Measurements from ENCODE around the gene ELL3. TPM values are rescaled to one million over a fixed set of nuclear protein-coding genes. Genes with fewer than 3 reads are reported as not detected.
"Not testable (repeated sequence)": the region's sequence is repeated elsewhere in the genome, so short reads cannot be mapped to it uniquely, and the experiment has no call there.

The ELL3 gene, protein sequence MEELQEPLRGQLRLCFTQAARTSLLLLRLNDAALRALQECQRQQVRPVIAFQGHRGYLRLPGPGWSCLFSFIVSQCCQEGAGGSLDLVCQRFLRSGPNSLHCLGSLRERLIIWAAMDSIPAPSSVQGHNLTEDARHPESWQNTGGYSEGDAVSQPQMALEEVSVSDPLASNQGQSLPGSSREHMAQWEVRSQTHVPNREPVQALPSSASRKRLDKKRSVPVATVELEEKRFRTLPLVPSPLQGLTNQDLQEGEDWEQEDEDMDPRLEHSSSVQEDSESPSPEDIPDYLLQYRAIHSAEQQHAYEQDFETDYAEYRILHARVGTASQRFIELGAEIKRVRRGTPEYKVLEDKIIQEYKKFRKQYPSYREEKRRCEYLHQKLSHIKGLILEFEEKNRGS
- 1 to 10 TPM; 1.3 to 1.8 TPM for total RNA-seq
- 1 to 10 TPM; 1.1 to 2.6 TPM for polyA plus RNA-seq

DNA sequence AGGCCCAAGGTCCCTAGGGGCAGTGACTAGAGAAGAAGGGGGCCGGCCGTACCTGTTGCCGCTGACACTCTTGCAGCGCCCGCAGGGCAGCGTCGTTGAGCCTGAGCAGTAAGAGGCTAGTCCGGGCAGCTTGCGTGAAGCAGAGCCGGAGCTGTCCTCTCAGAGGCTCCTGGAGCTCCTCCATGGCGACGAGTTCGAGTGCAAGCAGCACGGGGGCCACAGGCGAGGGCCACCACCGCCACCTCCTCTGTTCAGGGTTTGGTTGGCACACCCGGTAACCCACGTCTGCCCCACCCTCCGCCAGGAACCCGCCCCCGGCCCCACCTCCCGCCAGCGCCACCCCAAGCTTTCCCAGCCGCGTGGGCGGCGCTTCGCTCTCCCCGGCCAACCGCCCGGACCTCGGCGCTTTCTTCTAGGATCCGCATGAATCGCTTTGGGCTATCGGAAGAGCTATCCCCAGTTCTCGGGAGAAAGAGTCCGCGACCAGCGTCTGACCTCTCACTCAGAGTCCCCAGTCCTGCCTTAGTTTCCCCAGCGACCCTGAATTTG lies at the start of gene ELL3:
Gene ELL3, minus strand, starts transcription at position 249 of the 549 bp plus-strand sequence. Its CDS starts 65 bp downstream, at position 184.
- peaks cover 15% of the 10 kb centered on the region for H3K36me3 ChIP-seq (ENCODE audit: insufficient read depth, low read length)
- ChIA-PET POLR2A (ENCODE audit: partially characterized antibody) (interaction anchor here (0.8 to 4.4 kb wide), 13 partner anchors 10 to 266 kb away, joined by 3 to 54 read pairs (median 5); partner anchors contain the start of genes HYPK, MFAP1, PDIA3 and SERF2), CTCF (ENCODE audit: partially characterized antibody) (interaction anchor here (0.6 to 4.1 kb wide), 22 partner anchors 8 to 668 kb away, joined by 3 to 54 read pairs (median 4); partner anchors contain the start of genes HYPK, MFAP1, PDIA3 and SERF2)
- Mint-ChIP-seq H3K27me3 (no peaks in the 10 kb centered on the region), H3K27ac (peak within 1 kb of the TSS; percentile 94 to 97 (median 95)), H3K9me3 (peaks cover 0 to 4% (median 0%) of the 10 kb centered on the region in 8 donors), H3K4me3 (peak within 1 kb of the TSS; percentile 93 to 96 (median 94)), H3K36me3 (peaks cover 5 to 27% of the 10 kb centered on the region in 2 donors), H3K4me1 (peaks cover 8 to 18% (median 11%) of the 10 kb centered on the region in 4 donors)
- peak within 1 kb of the TSS; percentile 82 to 95 for H3K4me3 ChIP-seq (ENCODE audit: low read length in 2 of 2)
- peak within 1 kb of the TSS; percentile 66 for H3K27ac ChIP-seq (ENCODE audit: low read depth, low read length)
- no peaks in the 10 kb centered on the region for H3K27me3 ChIP-seq (ENCODE audit: insufficient read depth, low read length)
- peaks cover 16% of the 10 kb centered on the region for H3K4me1 ChIP-seq (ENCODE audit: insufficient read depth, low read length)
- H3K9me3 ChIP-seq (ENCODE audit: control insufficient read depth in 1 of 2, low read length in 2 of 2): no peaks in the 10 kb centered on the region
- intact Hi-C loops (cut with micrococcal nuclease): loop anchor here (1.0 to 2.0 kb wide), 5 partner anchors 7 to 48 kb away; partner anchors contain the start of genes HYPK, MFAP1, SERF2 and SERINC4
- DNase-seq: peak in 4 of 5 donors; percentile 74 to 84 (median 76)

DNA sequence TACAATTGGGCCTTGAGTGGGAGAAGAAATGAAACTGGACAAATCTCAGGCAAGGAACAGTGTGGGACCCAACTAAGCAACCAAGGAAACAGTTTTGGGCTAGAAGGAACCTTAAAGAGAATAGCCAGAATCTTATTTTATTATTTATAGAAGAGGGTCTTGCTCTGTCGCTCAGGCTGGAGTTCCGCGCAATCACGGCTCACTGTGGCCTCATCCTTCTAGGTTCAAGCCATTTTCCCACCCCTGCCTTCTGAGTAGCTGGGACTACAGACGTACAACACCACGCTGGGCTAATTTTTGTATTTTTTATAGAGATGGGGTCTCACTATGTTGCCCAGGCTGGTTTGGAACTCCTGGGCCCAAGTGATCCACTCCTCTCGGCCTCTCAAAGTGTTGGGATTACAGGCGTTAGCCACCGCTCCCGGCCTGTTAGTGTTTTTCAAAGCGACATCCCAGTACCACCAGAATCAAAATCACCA lies 49.3 kb upstream of the ELL3 start:
- CTCF ChIA-PET (ENCODE audit: partially characterized antibody): no interaction called here
- H3K4me1 Mint-ChIP-seq: peaks cover 32 to 79% (median 54%) of the 10 kb centered on the region in 4 donors
- H3K9me3 ChIP-seq (ENCODE audit: control insufficient read depth in 1 of 2, low read length in 2 of 2): no peaks in the 10 kb centered on the region
- H3K27ac ChIP-seq (ENCODE audit: low read depth, low read length): peak overlapping the region; percentile 81
- H3K4me3 ChIP-seq (ENCODE audit: low read length in 2 of 2): peak overlapping the region in 1 of 2 donors; percentile 47
- H3K9me3 Mint-ChIP-seq: no peaks in the 10 kb centered on the region
- no peak for DNase-seq
- H3K36me3 ChIP-seq (ENCODE audit: insufficient read depth, low read length): no peaks in the 10 kb centered on the region
- no peaks in the 10 kb centered on the region for H3K27me3 ChIP-seq (ENCODE audit: insufficient read depth, low read length)
- H3K27ac Mint-ChIP-seq: peak overlapping the region; percentile 88 to 98 (median 92)
- peak overlapping the region; percentile 81 to 94 (median 91) for H3K4me3 Mint-ChIP-seq
- intact Hi-C loops (cut with micrococcal nuclease): loop anchor here (5.0 to 10.0 kb wide), 2 partner anchors 311 to 601 kb away; partner anchors contain the start of genes CTDSPL2 and MAP1A
- H3K36me3 Mint-ChIP-seq: peaks cover 4 to 14% of the 10 kb centered on the region in 2 donors
- no peaks in the 10 kb centered on the region for H3K27me3 Mint-ChIP-seq
- peaks cover 67% of the 10 kb centered on the region for H3K4me1 ChIP-seq (ENCODE audit: insufficient read depth, low read length)
- POLR2A ChIA-PET (ENCODE audit: partially characterized antibody): interaction anchor here (2.4 to 8.9 kb wide), 2 partner anchors 25 to 49 kb away, joined by 7 to 92 read pairs; partner anchors contain the start of genes ELL3, HYPK and SERINC4

DNA sequence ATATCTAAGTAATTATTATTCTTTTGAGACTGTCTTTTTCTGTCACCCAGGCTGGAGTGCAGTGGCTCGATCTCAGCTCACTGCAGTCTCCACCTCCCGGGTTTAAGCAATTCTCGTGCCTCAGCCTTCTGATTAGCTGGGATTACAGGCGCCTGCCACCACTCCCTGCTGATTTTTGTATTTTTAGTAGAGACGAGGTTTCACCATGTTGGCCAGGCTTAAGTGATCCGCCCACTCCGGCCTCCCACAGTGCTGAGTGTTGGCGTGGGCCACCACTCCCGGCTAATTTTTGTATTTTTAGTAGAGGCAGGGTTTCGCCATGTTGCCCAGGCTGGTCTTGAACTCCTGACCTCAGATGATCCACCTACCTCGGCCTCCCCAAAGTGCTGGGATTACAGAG lies 48.5 kb upstream of the ELL3 start:
- not testable (repeated sequence) for H3K27me3 ChIP-seq (ENCODE audit: insufficient read depth, low read length); H3K9me3 Mint-ChIP-seq; DNase-seq; H3K9me3 ChIP-seq (ENCODE audit: control insufficient read depth in 1 of 2, low read length in 2 of 2); H3K27ac ChIP-seq (ENCODE audit: low read depth, low read length); H3K36me3 ChIP-seq (ENCODE audit: insufficient read depth, low read length); H3K4me3 ChIP-seq (ENCODE audit: low read length in 2 of 2); H3K27me3 Mint-ChIP-seq
- peaks cover 72% of the 10 kb centered on the region for H3K4me1 ChIP-seq (ENCODE audit: insufficient read depth, low read length)
- intact Hi-C loops (cut with micrococcal nuclease): loop anchor here (2.0 to 10.0 kb wide), 4 partner anchors 33 to 602 kb away; partner anchors contain the start of genes CTDSPL2, ELL3, MAP1A and SERF2
- ChIA-PET CTCF (ENCODE audit: partially characterized antibody) (interaction anchor here (0.7 kb wide), 1 partner anchor 28 kb away, joined by 3 read pairs; no protein-coding TSS in a partner anchor), POLR2A (ENCODE audit: partially characterized antibody) (interaction anchor here (0.9 to 8.9 kb wide), 9 partner anchors 8 to 712 kb away, joined by 3 to 92 read pairs (median 5); partner anchors contain the start of genes EIF3J, ELL3, HYPK and SERF2)
- Mint-ChIP-seq H3K27ac (peak overlapping the region in 6 of 7 donors; percentile 18 to 98 (median 90)), H3K36me3 (peaks cover 4 to 14% of the 10 kb centered on the region in 2 donors), H3K4me1 (peaks cover 32 to 76% (median 55%) of the 10 kb centered on the region in 4 donors), H3K4me3 (peak overlapping the region in 3 of 8 donors; percentile 41 to 84 (median 57))

DNA sequence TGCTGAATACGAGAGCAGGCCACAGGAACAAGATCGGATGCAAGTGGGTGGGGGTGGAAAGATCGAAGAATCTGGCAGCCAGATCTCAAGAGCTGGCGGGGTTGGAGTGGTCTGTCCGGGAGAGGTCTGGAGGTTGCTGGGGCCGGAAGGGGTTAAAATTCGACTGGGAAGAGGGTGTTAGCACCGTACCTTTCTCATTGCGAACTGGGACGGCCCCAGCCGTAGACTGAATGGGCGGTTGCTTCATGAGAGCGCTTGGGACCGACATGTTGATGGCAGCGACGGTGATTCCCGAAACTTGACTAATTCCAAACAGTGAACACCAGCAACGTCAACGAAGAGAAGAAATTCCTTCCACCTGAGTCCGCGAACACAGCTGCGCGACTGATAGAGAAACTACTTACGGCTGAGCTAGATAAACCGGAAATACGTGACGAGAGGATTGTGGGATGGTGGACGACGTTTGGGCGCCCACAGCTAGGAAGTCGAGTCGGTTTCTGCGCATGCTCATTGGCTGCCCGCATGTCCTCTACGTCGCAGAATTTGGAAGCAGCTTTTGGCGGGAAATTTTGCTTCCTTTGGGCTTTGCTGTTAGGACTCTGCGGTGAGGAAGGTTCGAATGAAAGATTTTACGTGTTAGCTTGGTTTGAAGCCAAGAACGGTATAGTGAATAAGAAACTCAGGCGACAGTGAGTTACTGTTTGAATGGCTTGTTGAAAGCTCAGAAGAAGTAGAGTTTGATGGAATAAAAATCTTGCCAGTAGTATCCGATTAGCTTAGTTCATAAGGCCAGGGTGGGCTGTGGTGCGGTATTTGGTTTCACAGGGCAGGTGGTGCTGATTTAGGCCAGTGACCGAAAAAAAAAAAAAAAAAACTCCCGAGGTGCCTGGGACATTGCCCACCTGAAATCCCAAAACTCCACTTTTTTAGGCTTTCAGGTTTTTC lies 47.8 kb upstream of the ELL3 start, which contains the start of gene MFAP1:
Gene MFAP1, minus strand, starts transcription at position 389 of the 945 bp plus-strand sequence. Its CDS starts 121 bp downstream, at position 268.
- peak within 1 kb of the TSS; percentile 99 for H3K27ac ChIP-seq (ENCODE audit: low read depth, low read length)
- H3K4me1 Mint-ChIP-seq: peaks cover 29 to 71% (median 52%) of the 10 kb centered on the region in 4 donors
- H3K4me3 Mint-ChIP-seq: peak within 1 kb of the TSS; percentile 96 to 99 (median 98)
- DNase-seq: peak; percentile 88 to 95 (median 93)
- no peaks in the 10 kb centered on the region for H3K27me3 Mint-ChIP-seq
- peak within 1 kb of the TSS; percentile 92 to 100 for H3K4me3 ChIP-seq (ENCODE audit: low read length in 2 of 2)
- ChIA-PET POLR2A (ENCODE audit: partially characterized antibody) (interaction anchor here (0.8 to 8.9 kb wide), 15 partner anchors 9 to 712 kb away, joined by 3 to 92 read pairs (median 4); partner anchors contain the start of genes EIF3J, ELL3, FRMD5 and HYPK), CTCF (ENCODE audit: partially characterized antibody) (interaction anchor here (0.5 to 1.0 kb wide), 5 partner anchors 13 to 48 kb away, joined by 3 to 5 read pairs (median 3); partner anchors contain the start of gene ELL3)
- peak within 1 kb of the TSS; percentile 92 to 99 (median 99) for H3K27ac Mint-ChIP-seq
- H3K36me3 ChIP-seq (ENCODE audit: insufficient read depth, low read length): no peaks in the 10 kb centered on the region
- H3K27me3 ChIP-seq (ENCODE audit: insufficient read depth, low read length): no peaks in the 10 kb centered on the region
- no peaks in the 10 kb centered on the region for H3K9me3 Mint-ChIP-seq
- no peaks in the 10 kb centered on the region for H3K9me3 ChIP-seq (ENCODE audit: control insufficient read depth in 1 of 2, low read length in 2 of 2)
- H3K4me1 ChIP-seq (ENCODE audit: insufficient read depth, low read length): peaks cover 67% of the 10 kb centered on the region
- intact Hi-C loops (cut with micrococcal nuclease): loop anchor here (1.0 to 10.0 kb wide), 6 partner anchors 24 to 603 kb away; partner anchors contain the start of genes CTDSPL2, ELL3, HYPK and MAP1A
- H3K36me3 Mint-ChIP-seq: peaks cover 4 to 15% of the 10 kb centered on the region in 2 donors

DNA sequence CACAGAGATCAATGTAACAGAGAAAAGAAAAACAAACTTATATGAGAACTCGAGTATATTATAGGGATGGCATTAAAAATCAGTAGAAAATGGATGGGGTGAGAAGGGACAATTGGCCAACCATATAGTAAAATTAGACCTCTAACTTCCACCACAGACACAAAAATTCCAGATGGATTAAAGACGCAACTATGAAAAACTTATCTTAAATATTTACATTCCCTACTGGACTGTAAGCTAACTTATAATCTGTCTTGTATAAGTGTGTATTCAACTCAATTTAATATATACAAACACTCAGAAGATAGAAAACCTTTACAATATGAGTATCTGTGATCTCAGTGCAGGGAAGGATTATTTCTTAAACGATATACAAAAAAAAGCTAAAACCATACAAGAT lies 44.7 kb upstream of the ELL3 start:
- H3K27me3 Mint-ChIP-seq: no peaks in the 10 kb centered on the region
- H3K36me3 Mint-ChIP-seq: peaks cover 7 to 24% of the 10 kb centered on the region in 2 donors
- Histone ChIP-seq H3K4me1 (ENCODE audit: insufficient read depth, low read length) (peaks cover 47% of the 10 kb centered on the region), H3K27ac (ENCODE audit: low read depth, low read length) (no peak overlapping the region), H3K36me3 (ENCODE audit: insufficient read depth, low read length) (peaks cover 12% of the 10 kb centered on the region), H3K9me3 (ENCODE audit: control insufficient read depth in 1 of 2, low read length in 2 of 2) (no peaks in the 10 kb centered on the region), H3K27me3 (ENCODE audit: insufficient read depth, low read length) (no peaks in the 10 kb centered on the region), H3K4me3 (ENCODE audit: low read length in 2 of 2) (no peak overlapping the region)
- peak overlapping the region; percentile 11 to 85 (median 73) for H3K27ac Mint-ChIP-seq
- no peaks in the 10 kb centered on the region for H3K9me3 Mint-ChIP-seq
- DNase-seq: no peak
- CTCF ChIA-PET (ENCODE audit: partially characterized antibody): interaction anchor here (0.8 to 2.4 kb wide), 2 partner anchors 11 to 39 kb away, joined by 5 to 10 read pairs; no protein-coding TSS in a partner anchor
- POLR2A ChIA-PET (ENCODE audit: partially characterized antibody): interaction anchor here (1.4 to 8.9 kb wide), 2 partner anchors 10 to 20 kb away, joined by 4 to 92 read pairs; partner anchors contain the start of genes HYPK and SERINC4
- peak overlapping the region in 7 of 8 donors; percentile 23 to 70 (median 50) for H3K4me3 Mint-ChIP-seq
- peaks cover 16 to 50% (median 33%) of the 10 kb centered on the region in 4 donors for H3K4me1 Mint-ChIP-seq
- intact Hi-C loops (cut with micrococcal nuclease): loop anchor here (10.0 kb wide), 1 partner anchor 307 kb away; the partner anchor contains the start of gene MAP1A

DNA sequence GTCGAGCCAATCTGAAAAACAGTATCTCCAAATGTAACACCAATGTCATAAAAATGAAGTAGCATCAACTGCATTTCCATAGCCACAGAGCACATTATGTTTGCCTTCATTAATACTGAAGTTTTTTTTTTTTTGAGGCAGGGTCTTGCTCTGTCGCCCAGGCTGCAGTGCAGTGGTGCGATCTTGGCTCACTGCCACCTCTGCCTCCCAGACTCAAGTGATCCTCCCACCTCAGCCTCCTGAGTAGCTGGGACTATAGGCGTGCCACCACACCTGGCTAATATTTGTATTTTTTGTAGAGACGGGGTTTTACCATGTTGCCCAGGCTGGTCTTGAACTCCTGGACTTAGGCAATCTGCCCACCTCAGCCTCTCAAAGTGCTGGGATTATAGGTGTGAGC lies 38.3 kb upstream of the ELL3 start:
- H3K4me1 Mint-ChIP-seq; H3K4me3 Mint-ChIP-seq; H3K27ac ChIP-seq (ENCODE audit: low read depth, low read length); H3K27me3 Mint-ChIP-seq; H3K4me3 ChIP-seq (ENCODE audit: low read length in 2 of 2); H3K27me3 ChIP-seq (ENCODE audit: insufficient read depth, low read length); DNase-seq; CTCF ChIA-PET (ENCODE audit: partially characterized antibody); H3K9me3 Mint-ChIP-seq; H3K4me1 ChIP-seq (ENCODE audit: insufficient read depth, low read length); POLR2A ChIA-PET (ENCODE audit: partially characterized antibody); intact Hi-C loops (cut with micrococcal nuclease); H3K9me3 ChIP-seq (ENCODE audit: control insufficient read depth in 1 of 2, low read length in 2 of 2): not testable (repeated sequence)
- peaks cover 32 to 54% of the 10 kb centered on the region in 2 donors for H3K36me3 Mint-ChIP-seq
- H3K27ac Mint-ChIP-seq: peak overlapping the region in 4 of 7 donors; percentile 30 to 77 (median 48)
- H3K36me3 ChIP-seq (ENCODE audit: insufficient read depth, low read length): peaks cover 61% of the 10 kb centered on the region

Measured in CD4-positive, alpha-beta memory T cell (primary cell).